WTC11 (cell line): ENCODE results near the gene SELENOS. TPM values are rescaled to one million over a fixed set of nuclear protein-coding genes. Genes with fewer than 3 reads are reported as not detected.
A peak's percentile ranks its signal among the peaks of the same experiment; 100 is the strongest.

Experiments used
- ATAC-seq: fragments of 200-7000 bp; cut with Tn5 transposase; 2 replicates; pipeline ENCODE4 v1.10.0; 2021; ENCODE audit warnings: mild to moderate bottlenecking, moderate library complexity
- Bru-seq: library from RNA; stranded (reverse); fragments of 400-500 nt; gene quantifications from one replicate; lab custom pipeline; 2021; lab: Mats Ljungman, UMichigan
- CTCF ChIA-PET: fragments of 300-600 bp; sonication (Branson Sonifier 250); formaldehyde crosslinking; loops from one replicate; lab custom pipeline; 2021; ENCODE audit warnings: antibody characterized with exemption; lab: Charles Lee
- POLR2A ChIA-PET: fragments of 350-600 bp; sonication (Branson Sonifier 250); formaldehyde crosslinking; loops from one replicate; lab custom pipeline; 2021; ENCODE audit warnings: antibody characterized with exemption; lab: Charles Lee
- DNase-seq: peaks from one replicate; pipeline ENCODE4 v3.0.0; 2021; ENCODE audit warnings: low spot score
- H3K27ac Mint-ChIP-seq: 2 replicates; pipeline ENCODE4 v1.8.0; 2021; ENCODE audit warnings: mixed read lengths
- H3K27me3 Mint-ChIP-seq: 2 replicates; pipeline ENCODE4 v1.8.0; 2021; ENCODE audit warnings: low read depth, mild to moderate bottlenecking, moderate library complexity, mixed read lengths
- H3K36me3 Mint-ChIP-seq: 2 replicates; pipeline ENCODE4 v1.8.0; 2021; ENCODE audit warnings: mixed read lengths
- H3K4me1 Mint-ChIP-seq: 2 replicates; pipeline ENCODE4 v1.8.0; 2022; ENCODE audit warnings: mixed read lengths
- H3K4me3 Mint-ChIP-seq: 2 replicates; pipeline ENCODE4 v1.8.0; 2021; ENCODE audit warnings: mild to moderate bottlenecking, moderate library complexity, mixed read lengths
- H3K9me3 Mint-ChIP-seq: 2 replicates; pipeline ENCODE4 v1.8.0; 2021; ENCODE audit warnings: mixed read lengths
- AFF4 ChIP-seq: sonication (generic); formaldehyde crosslinking; IDR thresholded peaks from 2 replicates; pipeline ENCODE4 v1.8.1; 2023; ENCODE audit warnings: mild to moderate bottlenecking, missing genetic modification reagents, borderline replicate concordance
- AR ChIP-seq: fragments of 250-450 bp; sonication (Bioruptor Pico); IDR thresholded peaks from 2 replicates; pipeline ENCODE4 v1.9.0; 2021; ENCODE audit warnings: mild to moderate bottlenecking
- ATF3 ChIP-seq: sonication (generic); formaldehyde crosslinking; conservative IDR thresholded peaks from 2 replicates; pipeline ENCODE4 v1.8.1; 2022; ENCODE audit warnings: mild to moderate bottlenecking, missing genetic modification reagents
- CREM ChIP-seq: sonication (generic); formaldehyde crosslinking; IDR thresholded peaks from 2 replicates; pipeline ENCODE4 v1.8.1; 2022; ENCODE audit warnings: mild to moderate bottlenecking, missing genetic modification reagents, moderate library complexity
- ELF4 ChIP-seq: sonication (generic); formaldehyde crosslinking; IDR thresholded peaks from 2 replicates; pipeline ENCODE4 v1.8.1; 2022; ENCODE audit warnings: low read depth, mild to moderate bottlenecking, moderate library complexity, missing genetic modification reagents
- FOXP4 ChIP-seq: sonication (generic); formaldehyde crosslinking; IDR thresholded peaks from 2 replicates; pipeline ENCODE4 v1.8.0; 2022; ENCODE audit warnings: mild to moderate bottlenecking, missing genetic modification reagents
- GRHL2 ChIP-seq: fragments of 250-450 bp; sonication (Bioruptor Pico); IDR thresholded peaks from 2 replicates; pipeline ENCODE4 v1.8.0; 2022; ENCODE audit warnings: mild to moderate bottlenecking, moderate library complexity; ENCODE audit not compliant: insufficient replicate concordance, severe bottlenecking
- HMGXB4 ChIP-seq: sonication (generic); formaldehyde crosslinking; IDR thresholded peaks from 2 replicates; pipeline ENCODE4 v1.8.1; 2023; ENCODE audit warnings: mild to moderate bottlenecking, moderate library complexity, missing genetic modification reagents
- JUN ChIP-seq: sonication (generic); formaldehyde crosslinking; IDR thresholded peaks from 2 replicates; pipeline ENCODE4 v1.8.0; 2023; ENCODE audit warnings: mild to moderate bottlenecking, missing genetic modification reagents
- KAT7 ChIP-seq: sonication (generic); formaldehyde crosslinking; IDR thresholded peaks from 2 replicates; pipeline ENCODE4 v1.8.1; 2023; ENCODE audit warnings: missing genetic modification reagents, mild to moderate bottlenecking, borderline replicate concordance
- NFATC4 ChIP-seq: fragments of 250-450 bp; sonication (Bioruptor Pico); IDR thresholded peaks from 2 replicates; pipeline ENCODE4 v1.9.0; 2021; ENCODE audit warnings: mild to moderate bottlenecking
- OVOL2 ChIP-seq: fragments of 250-450 bp; sonication (Bioruptor Pico); IDR thresholded peaks from 2 replicates; pipeline ENCODE4 v1.9.0; 2021; ENCODE audit warnings: mild to moderate bottlenecking, borderline replicate concordance
- RELA ChIP-seq: sonication (generic); formaldehyde crosslinking; IDR thresholded peaks from 2 replicates; pipeline ENCODE4 v1.8.1; 2022; ENCODE audit warnings: missing genetic modification reagents, mild to moderate bottlenecking, borderline replicate concordance
- SP1 ChIP-seq: sonication (generic); formaldehyde crosslinking; conservative IDR thresholded peaks from 2 replicates; pipeline ENCODE4 v1.8.1; 2022; ENCODE audit warnings: missing genetic modification reagents
- STAT6 ChIP-seq: sonication (generic); formaldehyde crosslinking; conservative IDR thresholded peaks from 2 replicates; pipeline ENCODE4 v1.8.1; 2023; ENCODE audit warnings: mild to moderate bottlenecking, low read depth, missing genetic modification reagents, moderate library complexity
- TP53 ChIP-seq: sonication (generic); formaldehyde crosslinking; IDR thresholded peaks from 2 replicates; pipeline ENCODE4 v1.8.1; 2023; ENCODE audit warnings: mild to moderate bottlenecking, missing genetic modification reagents
- ZNF138 ChIP-seq: sonication (generic); formaldehyde crosslinking; conservative IDR thresholded peaks from 2 replicates; pipeline ENCODE4 v1.8.1; 2022; ENCODE audit warnings: mild to moderate bottlenecking, moderate library complexity, missing genetic modification reagents
- ZNF317 ChIP-seq: sonication (generic); formaldehyde crosslinking; IDR thresholded peaks from 2 replicates; pipeline ENCODE4 v1.8.1; 2023; ENCODE audit warnings: low read depth, mild to moderate bottlenecking, moderate library complexity, missing genetic modification reagents, borderline replicate concordance
- ZNF396 ChIP-seq: fragments of 250-450 bp; sonication (Bioruptor Pico); IDR thresholded peaks from 2 replicates; pipeline ENCODE4 v1.8.0; 2021; ENCODE audit warnings: mild to moderate bottlenecking, moderate library complexity, borderline replicate concordance
- long read RNA-seq, 3 experiments: library from RNA in 1 of 3; library from capped mRNA in 1 of 3; library from polyadenylated mRNA in 1 of 3; unstranded in 2 of 3; stranded (forward) in 1 of 3; transcript quantifications; one replicate each; pipeline ENCODE4 v2.0.0, GENCODE V29; 2021
- total RNA-seq: library from RNA; stranded (reverse); gene quantifications from 3 replicates; pipeline ENCODE4 v1.2.3, GENCODE V29; 2021

Gene SELENOS
- total RNA-seq (38.2 to 43.8 TPM (median 39.3 TPM) in 3 replicates), Bru-seq, nascent RNA (percentile 93 among the genes with signal in this experiment)
- long read RNA-seq, experiment 1, transcript SELENOS-203 (6 exons, 1,188 nt), result major isoform, 226 of 244 reads
- long read RNA-seq, experiment 1, transcript SELENOS-201 (7 exons, 1,439 nt), result minor isoform, 7 of 244 reads
- long read RNA-seq, experiment 1, partial matches to known transcripts, result 2 of 244 reads
- long read RNA-seq, experiment 1, other reads (novel, unspliced or antisense), result 9 of 244 reads
- long read RNA-seq, experiment 2, transcript SELENOS-203 (6 exons, 1,188 nt), result major isoform, 40 of 75 reads
- long read RNA-seq, experiment 2, partial matches to known transcripts, result 16 of 75 reads
- long read RNA-seq, experiment 2, other reads (novel, unspliced or antisense), result 18 of 75 reads
- long read RNA-seq, experiment 3, transcript SELENOS-201 (7 exons, 1,439 nt), result minor isoform, 7 of 233 reads
- long read RNA-seq, experiment 3, transcript SELENOS-203 (6 exons, 1,188 nt), result major isoform, 218 of 233 reads
- long read RNA-seq, experiment 3, partial matches to known transcripts, result 2 of 233 reads
- long read RNA-seq, experiment 3, other reads (novel, unspliced or antisense), result 6 of 233 reads

GRCh38 chr15:101277038-101277822 is at the start of gene SELENOS:
SELENOS (minus strand) TSS chr15:101277485; CDS start chr15:101277417, 68 bp downstream.
- CTCF ChIA-PET, result interaction anchor here (1.2 to 1.3 kb wide), 2 partner anchors 12 to 269 kb away, joined by 4 to 6 read pairs (median 6); no protein-coding TSS in a partner anchor
- Mint-ChIP-seq H3K9me3 (no peaks in the 10 kb centered on the region), H3K27me3 (no peaks in the 10 kb centered on the region), H3K4me1 (peaks cover 9% of the 10 kb centered on the region), H3K27ac (peak within 1 kb of the TSS; percentile 96), H3K4me3 (peak within 1 kb of the TSS; percentile 99), H3K36me3 (peaks cover 46% of the 10 kb centered on the region)
- peak; percentile 94 for ATAC-seq
- DNase-seq, result peak; percentile 86
- POLR2A ChIA-PET, result interaction anchor here (0.5 kb wide), 1 partner anchor 1675 kb away, joined by 3 read pairs; no protein-coding TSS in a partner anchor
- peak; percentile 41; the same call in 1 of the 2 replicates for TF ChIP-seq RELA (CRISPR knock-in tag)
- TF ChIP-seq ZNF317, result no peak
- TF ChIP-seq CREM (CRISPR knock-in tag), result peak; percentile 91
- no peak for TF ChIP-seq OVOL2 (CRISPR knock-in tag)
- TF ChIP-seq ATF3, result no peak
- TF ChIP-seq STAT6 (CRISPR knock-in tag), result no peak
- no peak for TF ChIP-seq HMGXB4 (CRISPR knock-in tag)
- TF ChIP-seq AFF4 (CRISPR knock-in tag), result no peak
- no peak for TF ChIP-seq TP53 (CRISPR knock-in tag)
- no peak for TF ChIP-seq NFATC4 (CRISPR knock-in tag)
- TF ChIP-seq KAT7 (CRISPR knock-in tag), result no peak; the same call in 1 of the 2 replicates
- no peak for TF ChIP-seq GRHL2 (CRISPR knock-in tag)
- TF ChIP-seq AR (CRISPR knock-in tag), result no peak
- peak; percentile 97 for TF ChIP-seq SP1
- no peak for TF ChIP-seq ZNF138 (CRISPR knock-in tag)
- TF ChIP-seq FOXP4 (CRISPR knock-in tag), result peak; percentile 62; the same call in 1 of the 2 replicates
- no peak for TF ChIP-seq ZNF396 (CRISPR knock-in tag)
- peak; percentile 50; the same call in 1 of the 2 replicates for TF ChIP-seq ELF4
- 0 out of 2 replicates have a peak, but pooled peaks have one; percentile 35 for TF ChIP-seq JUN (CRISPR knock-in tag)
